Activated naive CD4-positive, alpha-beta T cell treated with anti-CD3 and anti-CD28 coated beads, Interleukin-2, amount 50 U/mL, for 72 hours (primary cell): Measurements from ENCODE around the gene ARHGEF40. TPM values are rescaled to one million over a fixed set of nuclear protein-coding genes. Genes with fewer than 3 reads are reported as not detected.

Experiments used
- ATAC-seq, 2 donors: fragments of 150-1000 bp; cut with Tn5 transposase; 2 replicates each; pipeline ENCODE4 v1.10.0; 2021; ENCODE audit warnings: mild to moderate bottlenecking in 2 of 2, moderate library complexity in 2 of 2
- DNase-seq, 2 donors: peaks; one replicate each; pipeline ENCODE4 v3.0.0; 2021 to 2022; ENCODE audit warnings: low spot score in 2 of 2
- H3K27ac Mint-ChIP-seq, 2 donors: one replicate each; pipeline ENCODE4 v1.8.0; 2022; ENCODE audit warnings: mild to moderate bottlenecking in 2 of 2, mixed read lengths in 2 of 2
- H3K36me3 Mint-ChIP-seq, 2 donors: one replicate each; pipeline ENCODE4 v1.8.0; 2022; ENCODE audit warnings: mixed read lengths in 2 of 2
- H3K9me3 Mint-ChIP-seq, 2 donors: one replicate each; pipeline ENCODE4 v1.8.0; 2022; ENCODE audit warnings: mixed read lengths in 2 of 2
- total RNA-seq, 2 donors: library from RNA; stranded (reverse); gene quantifications; one replicate each; pipeline ENCODE4 v1.2.3, GENCODE V29; 2022

ARHGEF40 gene
- under 1 TPM in 1 of 2 donors, not detected in 1; 0.23 TPM for total RNA-seq

DNA sequence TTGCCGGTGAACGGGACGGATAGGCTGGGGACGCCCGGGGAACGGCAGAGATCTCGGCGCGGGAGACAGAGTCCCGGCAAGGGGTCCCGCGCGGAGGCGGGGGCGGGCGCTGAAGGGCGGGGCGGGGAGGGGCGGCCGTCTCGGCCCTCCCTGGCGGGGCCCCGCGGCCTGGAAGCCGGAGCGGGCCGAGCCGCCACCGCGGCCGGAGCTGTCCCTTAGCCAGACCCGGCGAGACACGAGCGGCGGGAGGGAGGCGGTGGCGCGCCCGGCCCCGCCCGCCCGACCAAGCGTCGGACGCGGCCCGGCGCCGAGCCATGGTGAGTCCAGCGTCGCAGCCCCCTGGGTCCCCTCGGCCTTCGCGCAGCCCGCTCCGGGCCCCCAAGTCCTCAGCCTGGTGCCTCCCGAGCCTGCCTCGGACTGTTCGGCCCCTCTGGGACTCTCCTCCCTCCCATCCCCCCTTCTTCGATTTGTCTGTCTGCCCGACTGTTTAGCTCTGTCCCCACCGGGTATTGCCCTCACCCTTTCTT is at the start of gene ARHGEF40:
ARHGEF40 (plus strand) TSS at position 222 of the 527 bp plus-strand sequence; CDS start at position 315, 93 bp downstream.
- Mint-ChIP-seq H3K36me3 (no peaks in the 10 kb centered on the region), H3K9me3 (no peaks in the 10 kb centered on the region), H3K27ac (peak within 1 kb of the TSS in 1 of 2 donors; percentile 31)
- ATAC-seq: peak in 1 of 2 donors; percentile 12
- no peak for DNase-seq

DNA sequence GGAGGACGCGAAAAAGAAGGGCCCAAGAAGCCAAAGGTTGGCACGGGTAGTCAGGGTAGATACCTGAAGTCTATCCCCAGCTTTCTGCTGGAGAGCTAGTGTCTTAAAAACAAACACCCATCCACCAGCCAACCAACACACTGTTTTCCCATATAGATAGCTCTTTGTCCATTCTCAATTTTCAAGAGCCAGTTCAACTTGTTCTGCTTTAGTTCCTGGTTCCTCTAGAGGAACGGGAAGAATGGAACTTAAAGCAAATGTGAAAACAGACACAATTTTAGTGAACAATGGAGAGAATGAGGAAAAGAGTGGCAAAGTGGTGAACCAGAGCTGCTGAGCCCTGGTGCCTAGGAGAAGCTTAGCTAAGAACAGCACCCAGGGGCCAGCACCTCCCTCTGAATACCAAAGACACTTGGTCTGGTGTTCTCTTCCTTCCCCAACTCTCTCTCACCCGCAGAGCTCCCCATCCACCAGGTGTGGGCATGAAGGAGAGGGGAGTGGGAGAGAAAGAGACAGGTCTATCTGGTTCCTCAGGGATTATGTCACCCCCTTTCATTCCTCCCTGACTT is 49.0 kb upstream of the ARHGEF40 start:
- Mint-ChIP-seq H3K27ac (peak overlapping the region in 1 of 2 donors; percentile 11), H3K36me3 (no peaks in the 10 kb centered on the region), H3K9me3 (no peaks in the 10 kb centered on the region)
- DNase-seq (no peak), ATAC-seq (no peak)

DNA sequence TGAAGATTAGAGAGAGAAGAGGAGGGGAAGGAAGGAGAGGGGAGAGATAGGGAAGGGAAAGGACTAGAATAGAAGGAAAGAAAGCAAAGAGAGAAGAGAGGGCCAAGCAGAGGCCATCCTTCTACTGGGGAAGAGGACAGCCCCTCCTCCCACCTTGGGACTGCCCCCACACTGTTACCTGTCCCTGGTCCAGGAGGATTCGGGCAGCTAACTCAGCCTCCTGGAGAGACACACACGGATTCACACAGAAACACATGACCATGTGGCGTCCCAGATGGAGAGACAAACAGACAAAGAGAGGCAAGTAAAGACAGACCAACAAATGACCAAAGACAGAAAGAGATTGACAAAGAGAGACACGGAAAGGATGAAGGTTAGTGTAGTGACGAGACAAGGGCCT is 47.4 kb upstream of the ARHGEF40 start:
- H3K9me3 Mint-ChIP-seq: no peaks in the 10 kb centered on the region
- no peak for ATAC-seq
- H3K27ac Mint-ChIP-seq: no peak overlapping the region
- no peak for DNase-seq
- no peaks in the 10 kb centered on the region for H3K36me3 Mint-ChIP-seq

DNA sequence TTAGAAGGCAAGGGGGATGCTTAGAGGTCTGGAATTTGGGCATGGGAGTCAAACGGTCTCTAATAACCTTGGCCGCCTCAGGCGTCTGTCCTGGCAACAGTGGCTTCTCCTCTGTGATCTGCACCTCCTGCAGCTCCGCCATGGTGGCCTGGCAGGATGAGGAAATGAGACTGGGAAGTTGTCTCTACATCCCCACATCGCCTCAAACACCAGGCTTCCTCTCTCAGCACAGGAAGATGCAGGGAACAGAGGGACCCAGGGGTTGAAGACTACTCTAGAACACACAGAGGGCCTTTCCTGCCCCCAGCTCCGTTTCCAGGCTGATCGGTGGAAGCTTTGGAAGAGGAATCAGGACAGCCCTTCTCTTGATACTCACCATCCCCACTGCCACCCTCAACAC is 46.9 kb upstream of the ARHGEF40 start:
- Mint-ChIP-seq H3K27ac (no peak overlapping the region), H3K36me3 (no peaks in the 10 kb centered on the region), H3K9me3 (no peaks in the 10 kb centered on the region)
- ATAC-seq (no peak), DNase-seq (no peak)

DNA sequence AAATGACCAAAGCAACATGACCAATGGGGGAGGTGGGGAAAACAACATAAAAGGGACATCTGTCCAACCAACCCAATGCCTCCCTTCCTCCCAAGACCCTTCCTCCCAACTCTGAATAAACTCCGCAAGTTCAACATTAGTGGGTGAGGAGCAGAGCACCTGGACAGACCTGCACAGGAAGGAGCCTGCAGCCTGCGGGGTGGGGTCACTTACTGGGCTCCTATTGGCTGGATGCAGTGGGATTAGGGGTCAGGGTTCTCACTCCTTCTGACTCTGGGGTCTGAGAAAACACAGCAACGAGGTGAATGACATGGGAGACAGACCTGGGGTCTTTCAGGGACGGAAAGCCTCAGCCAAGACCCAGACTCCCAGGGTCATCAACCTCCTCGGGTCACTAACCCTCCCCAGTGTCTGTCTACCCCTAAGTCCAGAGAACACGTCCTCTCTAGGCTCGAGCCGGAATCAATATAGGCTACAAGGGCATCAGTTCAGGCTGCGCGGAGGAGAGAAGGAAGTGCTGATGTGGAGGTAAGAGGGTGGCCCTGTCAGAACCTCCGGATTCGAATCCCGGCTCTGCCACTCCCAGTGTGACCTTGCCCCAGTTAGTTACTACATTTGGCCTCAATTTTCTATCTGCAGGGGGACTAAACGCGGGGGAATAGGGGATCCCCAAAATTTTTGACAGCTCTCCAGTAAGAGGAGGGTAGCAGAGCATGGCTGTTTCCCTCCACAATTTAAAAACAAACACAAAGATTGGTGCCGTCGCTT is 46.1 kb upstream of the ARHGEF40 start:
- ATAC-seq: peak in 1 of 2 donors; percentile 31
- H3K27ac Mint-ChIP-seq: peak overlapping the region; percentile 30 to 71
- no peaks in the 10 kb centered on the region for H3K9me3 Mint-ChIP-seq
- no peaks in the 10 kb centered on the region for H3K36me3 Mint-ChIP-seq
- no peak for DNase-seq

DNA sequence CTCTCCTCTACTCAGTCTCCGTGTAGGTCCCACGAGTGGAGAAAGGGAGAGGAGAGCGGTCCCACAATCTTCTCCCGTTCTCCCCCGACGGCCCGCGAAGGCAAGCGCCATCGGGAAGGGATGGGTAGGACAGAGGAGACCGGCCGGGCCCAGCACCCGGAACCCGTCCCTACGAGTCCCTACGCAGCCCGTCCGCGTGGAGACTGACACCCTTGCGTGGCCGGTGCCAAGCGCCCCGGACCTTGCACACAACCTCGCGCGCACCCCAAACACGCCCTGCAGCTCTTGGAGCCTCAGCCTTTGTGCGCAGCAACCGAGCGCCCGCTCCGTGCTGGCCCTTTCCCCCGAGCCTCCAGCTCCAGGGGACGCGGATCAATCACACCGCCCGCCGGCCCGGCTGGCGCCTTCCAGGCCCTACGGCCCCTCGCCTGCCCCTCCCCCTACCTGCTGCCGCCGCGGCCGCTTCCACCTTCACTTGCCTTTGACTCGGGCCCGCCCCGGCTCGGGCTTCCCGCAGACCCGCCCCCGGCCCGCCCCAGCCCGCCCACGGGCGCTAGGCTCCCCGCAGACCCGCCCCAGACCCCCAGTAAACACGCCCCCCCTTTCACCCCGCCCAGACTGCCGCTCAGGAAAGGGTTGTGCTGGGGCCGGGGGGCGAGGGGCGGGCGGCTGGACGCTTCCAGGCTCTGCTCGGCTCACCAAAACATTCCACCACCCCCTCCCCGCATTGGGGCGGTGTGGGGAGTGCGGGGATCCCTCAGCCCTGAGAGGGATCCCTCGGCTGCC is 45.3 kb upstream of the ARHGEF40 start, which contains the start of gene NDRG2:
NDRG2 (minus strand) TSS at position 477 of the 786 bp plus-strand sequence. CDS start 1,746 bp downstream, outside the sequence.
- ATAC-seq: peak; percentile 85 to 88

DNA sequence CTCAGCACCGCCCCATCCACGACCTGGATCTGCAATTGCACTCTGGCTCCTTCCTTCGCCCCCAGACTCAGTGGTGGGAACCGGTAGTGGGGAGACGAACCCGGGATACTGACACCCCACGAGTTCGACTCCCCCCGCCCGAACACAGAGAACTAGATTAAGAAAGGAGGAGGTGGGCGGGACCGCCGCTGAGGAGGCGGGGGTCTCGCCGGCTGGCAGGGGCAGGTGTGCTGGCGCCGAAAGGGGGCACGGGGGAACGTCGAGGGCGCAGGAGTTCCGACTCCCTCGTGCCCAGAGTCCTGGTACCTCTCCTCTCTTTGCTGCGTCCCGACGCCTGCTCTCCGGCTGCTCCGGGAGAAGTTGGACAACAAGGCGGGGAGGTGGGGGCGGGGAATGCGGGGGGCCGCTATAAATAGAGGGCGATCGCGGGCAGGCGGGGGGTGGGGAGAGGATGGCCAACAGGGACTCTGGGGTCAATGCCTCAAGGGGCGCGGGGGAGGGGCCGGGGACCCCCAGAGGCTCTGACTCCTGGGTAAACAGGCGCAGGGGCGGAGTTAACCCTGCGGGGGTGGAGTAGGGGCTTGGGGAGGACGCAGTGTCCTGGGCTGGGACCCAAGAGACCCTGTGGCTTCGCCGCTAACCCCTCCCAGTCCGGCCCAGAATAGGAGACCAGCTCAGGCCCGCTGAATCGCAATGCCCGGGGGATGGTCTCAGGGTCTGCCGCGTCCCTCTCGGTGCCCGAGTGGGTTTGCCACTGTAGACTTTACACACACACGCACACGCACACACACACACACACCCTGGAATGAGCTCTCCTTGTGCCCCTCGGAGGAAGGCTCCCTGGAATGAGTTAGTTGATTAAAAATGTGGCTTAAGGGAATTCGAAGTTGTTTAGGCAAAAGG is 44.5 kb upstream of the ARHGEF40 start:
- DNase-seq (no peak), ATAC-seq (no peak)
- Mint-ChIP-seq H3K36me3 (no peaks in the 10 kb centered on the region), H3K9me3 (no peaks in the 10 kb centered on the region), H3K27ac (no peak overlapping the region)

More for the DNA sequence above, 45.3 kb upstream of the ARHGEF40 start, which contains the start of gene NDRG2:
- Mint-ChIP-seq H3K27ac (peak within 1 kb of the TSS; percentile 30 to 71), H3K9me3 (no peaks in the 10 kb centered on the region), H3K36me3 (no peaks in the 10 kb centered on the region)
- peak; percentile 60 to 62 for DNase-seq

DNA sequence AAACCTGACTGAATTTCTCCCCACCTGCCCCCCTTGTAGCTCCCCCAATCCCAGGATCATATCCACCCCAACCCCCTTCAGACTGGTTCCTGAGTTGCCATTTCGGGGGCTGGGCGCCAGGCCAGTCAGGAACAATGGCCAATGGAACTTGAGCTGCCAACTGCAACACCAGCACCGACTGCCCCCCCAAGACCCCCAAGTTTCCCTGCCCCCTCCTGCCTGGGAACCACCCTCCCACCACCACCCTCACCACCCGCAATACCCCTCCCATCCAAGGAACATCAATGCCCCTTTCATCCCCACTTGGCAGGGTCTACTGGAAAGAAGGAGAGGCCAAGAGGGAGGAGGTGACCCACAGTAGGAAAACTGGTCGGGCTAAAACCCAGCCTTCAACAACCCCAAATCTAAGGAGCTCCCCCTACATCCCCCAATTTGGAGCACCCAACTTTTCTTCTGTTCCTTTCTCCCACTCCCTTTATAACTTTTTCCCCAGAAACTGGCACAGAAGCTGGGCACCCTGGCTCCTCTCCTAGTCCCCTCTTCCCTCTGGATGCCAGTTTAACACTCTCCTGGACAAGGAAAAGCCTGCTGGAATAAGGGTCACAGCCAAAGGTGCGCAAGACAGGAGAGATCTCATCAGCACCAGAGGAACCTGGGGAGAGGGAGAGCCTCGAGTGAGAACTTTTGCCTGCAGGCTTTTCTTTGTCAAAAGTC is 43.7 kb upstream of the ARHGEF40 start:
- H3K9me3 Mint-ChIP-seq: no peaks in the 10 kb centered on the region
- no peak for ATAC-seq
- H3K27ac Mint-ChIP-seq: no peak overlapping the region
- H3K36me3 Mint-ChIP-seq: no peaks in the 10 kb centered on the region
- no peak for DNase-seq

DNA sequence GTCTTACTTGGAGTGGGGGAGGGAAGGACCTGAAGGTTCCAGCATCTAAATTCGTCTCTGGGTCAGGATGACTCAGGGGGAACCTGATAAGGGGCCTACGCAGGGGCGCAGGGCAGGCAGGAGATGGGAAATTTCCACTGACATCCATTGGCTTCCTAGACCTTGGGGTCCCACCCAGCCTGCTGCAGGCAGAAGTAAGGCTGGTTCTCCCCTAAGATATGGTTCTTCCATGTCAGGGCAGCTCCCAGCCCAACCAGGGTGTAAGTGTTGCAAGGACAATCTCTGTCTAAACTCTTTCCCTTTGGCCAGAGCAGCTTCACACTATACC is 43.2 kb upstream of the ARHGEF40 start:
- ATAC-seq (no peak), DNase-seq (no peak)
- H3K27ac Mint-ChIP-seq: no peak overlapping the region
- H3K36me3 Mint-ChIP-seq: no peaks in the 10 kb centered on the region
- no peaks in the 10 kb centered on the region for H3K9me3 Mint-ChIP-seq

DNA sequence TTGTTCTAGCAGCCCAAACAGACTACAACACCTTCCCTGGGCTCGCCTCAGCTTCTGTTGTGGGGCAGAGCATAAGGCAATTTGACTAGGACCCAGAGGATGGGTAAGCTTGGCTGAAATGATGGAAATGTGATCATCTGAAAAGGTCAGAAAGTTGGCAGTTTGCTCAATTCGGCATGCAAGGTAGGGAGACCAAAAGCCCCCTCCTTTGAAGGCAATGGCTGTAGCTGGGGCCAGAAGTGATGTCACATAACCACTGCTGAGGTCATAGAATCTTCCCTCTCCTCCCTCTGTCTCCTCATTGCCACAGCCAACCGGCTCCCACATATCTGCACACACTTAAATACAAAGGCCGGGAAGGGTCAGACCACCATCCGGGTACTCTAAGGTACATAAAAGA is 40.2 kb upstream of the ARHGEF40 start, which contains the start of gene TPPP2:
TPPP2 (plus strand) TSS at position 301 of the 400 bp plus-strand sequence. CDS start 365 bp downstream, outside the sequence.
- DNase-seq: no peak
- H3K9me3 Mint-ChIP-seq: no peaks in the 10 kb centered on the region
- H3K27ac Mint-ChIP-seq: no peak within 1 kb of the TSS
- ATAC-seq: no peak
- H3K36me3 Mint-ChIP-seq: no peaks in the 10 kb centered on the region

DNA sequence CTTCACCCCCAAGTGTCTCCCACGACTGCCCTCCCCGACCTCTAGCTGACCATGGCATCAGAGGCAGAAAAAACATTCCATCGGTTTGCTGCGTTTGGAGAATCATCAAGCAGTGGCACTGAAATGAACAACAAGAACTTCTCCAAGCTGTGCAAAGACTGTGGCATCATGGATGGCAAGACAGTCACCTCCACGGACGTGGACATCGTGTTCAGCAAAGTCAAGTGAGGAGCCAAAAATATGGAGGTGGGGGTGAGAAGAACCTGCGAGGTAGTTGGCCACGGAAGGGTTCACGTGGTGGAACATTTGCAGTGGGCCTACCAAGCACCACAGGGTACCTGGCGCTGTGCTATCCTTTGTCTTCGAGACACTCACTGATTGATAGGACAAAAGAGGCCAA is 39.6 kb upstream of the ARHGEF40 start:
- Mint-ChIP-seq H3K27ac (no peak overlapping the region), H3K36me3 (no peaks in the 10 kb centered on the region), H3K9me3 (no peaks in the 10 kb centered on the region)
- no peak for ATAC-seq
- DNase-seq: no peak

DNA sequence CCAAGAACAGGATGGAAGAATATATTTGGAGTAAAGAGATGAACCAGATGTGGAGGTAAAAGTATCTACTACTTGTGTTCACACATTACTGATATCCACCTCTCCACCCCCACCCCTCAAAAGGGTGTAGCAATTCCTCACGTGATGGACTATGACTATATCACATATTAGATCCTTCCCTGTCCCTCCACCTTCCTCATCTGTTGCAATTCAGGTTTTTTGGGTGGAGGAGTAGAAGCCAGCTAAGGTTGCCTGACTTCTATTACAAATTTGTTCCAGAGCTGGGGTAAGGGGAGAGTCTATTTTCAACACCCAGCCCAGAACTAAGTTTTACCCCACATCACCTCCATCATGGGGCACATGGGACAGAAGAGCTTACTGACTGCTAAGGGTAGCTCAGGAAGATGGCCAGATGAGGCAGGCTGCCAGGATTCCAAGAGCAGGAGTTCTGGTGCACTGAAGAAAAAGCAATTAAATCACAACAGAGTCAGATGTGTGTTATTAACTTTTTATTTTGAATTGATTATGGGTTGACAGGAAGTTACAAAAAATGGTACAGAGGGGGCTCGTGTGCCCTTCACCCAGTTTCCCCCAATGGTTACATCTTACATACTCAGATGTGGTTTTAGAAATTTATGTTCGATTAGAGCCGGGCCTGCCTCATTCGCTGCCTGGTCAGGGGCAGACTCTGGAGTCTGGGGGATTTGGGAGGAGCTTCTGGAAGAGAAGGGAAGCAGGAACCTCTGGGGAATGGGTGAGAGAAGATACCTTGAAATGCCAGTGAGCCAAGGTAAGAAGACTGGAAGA is 37.6 kb upstream of the ARHGEF40 start:
- Mint-ChIP-seq H3K27ac (peak overlapping the region in 1 of 2 donors; percentile 8), H3K36me3 (no peaks in the 10 kb centered on the region), H3K9me3 (no peaks in the 10 kb centered on the region)
- DNase-seq (no peak), ATAC-seq (no peak)

DNA sequence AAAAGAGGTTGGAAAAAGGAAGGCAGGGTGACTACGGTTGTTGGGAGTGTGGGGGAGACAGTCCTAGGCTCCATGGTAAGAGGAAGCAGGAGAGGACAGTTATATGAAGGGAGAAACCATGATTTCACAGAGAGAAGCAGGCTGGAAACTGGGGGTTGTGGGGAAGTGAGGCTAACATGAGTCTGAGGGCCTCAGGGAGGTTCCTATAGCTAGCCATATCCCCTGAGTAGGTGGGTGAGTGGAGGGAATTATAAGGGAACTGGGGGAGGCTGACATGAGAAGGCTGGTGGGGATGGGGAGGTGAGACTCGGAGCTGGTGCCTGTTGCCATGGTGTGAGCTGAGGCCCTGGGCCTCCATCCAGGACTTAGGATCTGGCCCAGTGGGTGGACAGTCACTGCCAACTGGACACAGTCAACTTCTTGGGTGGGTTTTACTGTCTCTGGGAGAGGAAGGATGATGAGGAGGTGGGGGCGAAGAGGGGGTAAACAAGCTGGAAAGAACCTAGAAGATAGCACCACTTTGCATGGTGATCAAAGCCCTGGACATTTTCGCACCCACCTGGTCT is 36.9 kb upstream of the ARHGEF40 start:
- H3K27ac Mint-ChIP-seq: peak overlapping the region; percentile 8 to 51
- ATAC-seq: no peak
- DNase-seq: no peak
- no peaks in the 10 kb centered on the region for H3K9me3 Mint-ChIP-seq
- no peaks in the 10 kb centered on the region for H3K36me3 Mint-ChIP-seq

DNA sequence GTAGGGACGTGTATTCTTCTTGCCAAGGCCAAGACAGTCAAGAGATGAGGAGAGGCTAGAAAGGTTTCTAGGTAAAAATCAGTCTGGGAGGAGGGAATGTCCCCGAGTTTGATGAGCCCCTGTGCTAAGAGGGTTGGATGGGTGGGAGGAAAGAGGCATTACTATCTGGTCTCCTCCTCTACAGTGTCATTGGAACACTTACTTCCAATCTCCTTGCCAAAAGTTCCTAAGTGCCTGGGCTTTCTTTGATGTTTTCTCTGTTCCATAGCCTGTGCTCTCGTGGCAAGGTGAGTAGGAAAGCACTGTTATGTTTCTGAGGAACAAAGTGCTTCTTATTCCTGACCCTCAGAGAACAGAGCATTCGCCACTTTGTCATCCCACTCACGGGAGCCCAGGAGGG is 35.4 kb upstream of the ARHGEF40 start, which contains the start of gene RNASE13:
RNASE13 (minus strand) TSS at position 101 of the 400 bp plus-strand sequence. CDS start 519 bp downstream, outside the sequence.
- Mint-ChIP-seq H3K27ac (no peak within 1 kb of the TSS), H3K9me3 (no peaks in the 10 kb centered on the region), H3K36me3 (no peaks in the 10 kb centered on the region)
- ATAC-seq (no peak), DNase-seq (no peak)
